Psoas muscle (tissue), 8 donors: Measurements from ENCODE around the gene KRT86. TPM values are rescaled to one million over a fixed set of nuclear protein-coding genes. Genes with fewer than 3 reads are reported as not detected.

Experiments used
- ATAC-seq, 4 donors: fragments of 200-7000 bp; cut with Tn5 transposase; one replicate each; pipeline ENCODE4 v1.9.1; 2020; ENCODE audit warnings: moderate library complexity in 3 of 4, mild to moderate bottlenecking in 2 of 4
- DNase-seq, 2 donors: peaks; one replicate each; pipeline ENCODE4 v3.0.0-alpha.2; 2020
- H3K27ac ChIP-seq: fragments of 200-600 bp; one replicate; pipeline ENCODE4 v1.8.0; 2022
- H3K27me3 ChIP-seq, 3 donors: fragments of 200-600 bp in 1 of 3; one replicate each; pipeline versions ENCODE4 v1.6.1 to v1.8.0; 2013 to 2022; ENCODE audit warnings: low read length in 2 of 3, mild to moderate bottlenecking in 2 of 3, moderate library complexity in 1 of 3; ENCODE audit not compliant: insufficient read depth in 3 of 3
- H3K36me3 ChIP-seq, 2 donors: fragments of 200-600 bp in 1 of 2; one replicate each; pipeline versions ENCODE4 v1.6.1 to v1.8.0; 2013 to 2022; ENCODE audit warnings: low read depth in 1 of 2, mild to moderate bottlenecking in 1 of 2, moderate library complexity in 1 of 2; ENCODE audit not compliant: insufficient read depth in 1 of 2
- H3K4me1 ChIP-seq: fragments of 200-600 bp; one replicate; pipeline ENCODE4 v1.8.0; 2022
- H3K4me3 ChIP-seq: fragments of 200-600 bp; one replicate; pipeline ENCODE4 v1.8.0; 2022; ENCODE audit warnings: mild to moderate bottlenecking
- H3K9me3 ChIP-seq: fragments of 200-600 bp; one replicate; pipeline ENCODE4 v1.8.0; 2022
- WGBS, 3 donors: extraction: QIAGEN DNeasy Blood & Tissue Kit; methylation state at CpG; one replicate each; pipeline versions ENCODE4 v1.1.6 to v1.1.7; 2013; 5-methylcytosine and 5-hydroxymethylcytosine counted together
- intact Hi-C, 2 donors: fragments of 100-400 bp; cut with DNase I; formaldehyde crosslinking; loops; one replicate each; pipeline versions ENCODE4 v1.11.0 to v1.14.2; 2022
- polyA plus RNA-seq, 3 donors: library from polyadenylated mRNA; stranded (reverse); fragments of 200-250 nt; gene quantifications; one replicate each; pipeline ENCODE4 v1.2.3, GENCODE V29; 2013
- total RNA-seq, 4 donors: library from RNA; stranded (reverse); fragmentation: NEBNext Ultra II Directional in 2 of 4; extraction: Animal tissue kit (Norgen Biotek cat#: 25700) in 2 of 4; gene quantifications; one replicate each; pipeline versions ENCODE4 v1.2.1 to v1.2.4, GENCODE V29; 2021 to 2023
- TF ChIP-seq, protein P1 (sequence below): fragments of 200-600 bp; IDR thresholded peaks from one replicate; pipeline ENCODE4 v1.8.0; 2022; ENCODE audit warnings: antibody characterized with exemption
- donor health status: healthy with polysubstance abuse.
- donor health status: DM: no; HTN: no; CAD: no; lungs with moderate emphysema.
- donor health status: Bipolar disorder and iron deficiency.
- donor health status: healthy.
- donor health status: DM: yes; HTN: yes; CAD: no.
- donor health status: DM: no; HTN: no; CAD: no.
- donor health status: DM: no; HTN: no; CAD: no.
- donor health status: DM: yes; HTN: yes; CAD: no.

The KRT86 gene
- total and polyA plus RNA-seq, 7 donors = 0.01 to 0.77 (median 0.05) TPM; not detected in 4

DNA sequence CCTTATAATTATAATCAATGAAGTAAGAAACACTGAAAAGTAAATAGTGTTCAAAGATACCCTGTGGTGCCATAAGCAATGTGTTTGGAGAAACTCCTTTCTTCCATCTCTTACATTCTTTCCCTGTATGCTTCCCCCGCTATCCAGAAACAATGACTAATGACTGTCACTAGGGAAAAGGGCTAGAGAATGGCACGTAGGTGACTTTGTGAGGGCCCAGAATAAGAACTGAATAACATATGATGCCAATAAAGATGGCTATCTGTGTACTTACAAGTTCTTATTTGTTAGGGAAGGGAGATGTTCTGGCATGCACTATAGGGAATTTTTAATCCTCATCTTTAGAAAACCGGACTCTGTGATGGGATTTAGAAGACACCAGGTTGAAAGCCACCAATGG is 46.1 kb upstream of the KRT86 start:
- 47 to 78% (median 59%) methylated on average over 3 of the region's 3 CpGs for WGBS, 3 donors
- no peak overlapping the region for H3K27ac ChIP-seq
- H3K4me1 ChIP-seq = no peaks in the 10 kb centered on the region
- intact Hi-C loops = no loop called here
- peaks cover 0 to 34% (median 7%) of the 10 kb centered on the region in 3 donors for H3K27me3 ChIP-seq
- TF ChIP-seq, protein P1, sequence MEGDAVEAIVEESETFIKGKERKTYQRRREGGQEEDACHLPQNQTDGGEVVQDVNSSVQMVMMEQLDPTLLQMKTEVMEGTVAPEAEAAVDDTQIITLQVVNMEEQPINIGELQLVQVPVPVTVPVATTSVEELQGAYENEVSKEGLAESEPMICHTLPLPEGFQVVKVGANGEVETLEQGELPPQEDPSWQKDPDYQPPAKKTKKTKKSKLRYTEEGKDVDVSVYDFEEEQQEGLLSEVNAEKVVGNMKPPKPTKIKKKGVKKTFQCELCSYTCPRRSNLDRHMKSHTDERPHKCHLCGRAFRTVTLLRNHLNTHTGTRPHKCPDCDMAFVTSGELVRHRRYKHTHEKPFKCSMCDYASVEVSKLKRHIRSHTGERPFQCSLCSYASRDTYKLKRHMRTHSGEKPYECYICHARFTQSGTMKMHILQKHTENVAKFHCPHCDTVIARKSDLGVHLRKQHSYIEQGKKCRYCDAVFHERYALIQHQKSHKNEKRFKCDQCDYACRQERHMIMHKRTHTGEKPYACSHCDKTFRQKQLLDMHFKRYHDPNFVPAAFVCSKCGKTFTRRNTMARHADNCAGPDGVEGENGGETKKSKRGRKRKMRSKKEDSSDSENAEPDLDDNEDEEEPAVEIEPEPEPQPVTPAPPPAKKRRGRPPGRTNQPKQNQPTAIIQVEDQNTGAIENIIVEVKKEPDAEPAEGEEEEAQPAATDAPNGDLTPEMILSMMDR = no peak
- DNase-seq = no peak
- no peaks in the 10 kb centered on the region for H3K36me3 ChIP-seq
- ATAC-seq = no peak
- H3K9me3 ChIP-seq = no peaks in the 10 kb centered on the region
- no peak overlapping the region for H3K4me3 ChIP-seq

DNA sequence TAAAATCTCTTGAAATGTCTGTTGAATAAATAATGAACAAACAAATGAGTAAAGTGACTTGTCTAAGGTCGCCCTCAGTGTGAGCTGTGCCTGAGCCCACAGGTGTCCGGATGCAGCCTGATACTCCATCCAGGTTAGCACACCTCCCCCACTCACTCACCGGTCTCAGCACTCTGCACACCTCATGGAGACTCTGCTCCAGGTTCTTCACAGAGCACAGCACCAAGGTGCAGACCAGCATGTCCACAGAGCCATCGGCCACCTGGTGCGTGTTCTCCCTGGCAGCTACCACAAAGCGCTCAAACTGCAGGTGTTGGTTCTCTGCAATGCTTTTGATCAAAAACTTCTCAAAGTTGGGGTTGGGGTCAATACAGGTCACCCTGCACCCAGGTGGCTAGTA is 45.5 kb upstream of the KRT86 start:
- H3K27me3 ChIP-seq = peaks cover 0 to 36% (median 12%) of the 10 kb centered on the region in 3 donors
- H3K36me3 ChIP-seq = no peaks in the 10 kb centered on the region
- TF ChIP-seq, protein P1 = no peak
- no peaks in the 10 kb centered on the region for H3K4me1 ChIP-seq
- intact Hi-C loops = no loop called here
- ATAC-seq (no peak), DNase-seq (no peak)
- H3K27ac ChIP-seq = no peak overlapping the region
- H3K9me3 ChIP-seq = no peaks in the 10 kb centered on the region
- no peak overlapping the region for H3K4me3 ChIP-seq
- 88 to 95% (median 93%) methylated on average over 6 of the region's 6 CpGs for WGBS, 3 donors

DNA sequence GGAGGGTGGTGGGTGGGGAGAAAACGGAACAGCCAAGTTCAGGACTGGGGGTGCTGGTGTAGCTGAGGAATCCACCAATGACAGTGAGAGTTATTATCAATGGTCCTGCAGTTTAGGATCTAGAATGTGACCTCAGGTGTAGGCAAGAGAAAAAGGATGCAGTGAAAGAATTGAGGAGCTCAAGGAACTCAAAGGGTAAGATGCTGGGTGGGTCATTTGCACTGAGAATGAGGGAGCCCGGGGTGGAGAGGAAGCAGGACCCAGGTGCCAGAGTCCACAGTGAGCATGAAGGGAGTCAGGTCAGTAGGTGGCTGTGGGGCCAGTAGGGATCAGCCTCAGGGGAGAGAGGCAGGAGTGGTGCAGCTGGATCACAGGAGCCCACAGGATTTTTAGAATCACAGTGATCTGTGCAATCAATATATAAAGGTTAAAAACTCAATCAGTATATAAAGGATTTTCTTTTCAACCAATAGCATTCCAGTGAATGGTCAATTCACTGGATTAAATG is 44.6 kb upstream of the KRT86 start:
- TF ChIP-seq, protein P1 = no peak
- Histone ChIP-seq H3K4me1 (no peaks in the 10 kb centered on the region), H3K36me3 (no peaks in the 10 kb centered on the region), H3K27me3 (peaks cover 0 to 45% (median 16%) of the 10 kb centered on the region in 3 donors), H3K4me3 (no peak overlapping the region), H3K9me3 (no peaks in the 10 kb centered on the region), H3K27ac (no peak overlapping the region)
- DNase-seq (no peak), ATAC-seq (no peak)
- WGBS, 3 donors = 80 to 95% (median 82%) methylated on average over 2 of the region's 2 CpGs
- intact Hi-C loops = no loop called here

- DNase-seq (peak in 1 of 2 donors; percentile 23), ATAC-seq (peak; percentile 28 to 67 (median 51))
- H3K4me3 ChIP-seq = no peak overlapping the region
- H3K36me3 ChIP-seq = no peaks in the 10 kb centered on the region
- H3K9me3 ChIP-seq = no peaks in the 10 kb centered on the region
- WGBS, 3 donors = 42 to 59% (median 46%) methylated on average over 8 of the region's 8 CpGs
- TF ChIP-seq, protein P1 = no peak
- peaks cover 0 to 45% (median 16%) of the 10 kb centered on the region in 3 donors for H3K27me3 ChIP-seq
- intact Hi-C loops = no loop called here
- no peaks in the 10 kb centered on the region for H3K4me1 ChIP-seq
- no peak overlapping the region for H3K27ac ChIP-seq
Observed at GRCh38 chr12:52230364-52231281, 43.8 kb upstream of the KRT86 start.
